ENCODE data around the gene UGT1A8.

DNA sequence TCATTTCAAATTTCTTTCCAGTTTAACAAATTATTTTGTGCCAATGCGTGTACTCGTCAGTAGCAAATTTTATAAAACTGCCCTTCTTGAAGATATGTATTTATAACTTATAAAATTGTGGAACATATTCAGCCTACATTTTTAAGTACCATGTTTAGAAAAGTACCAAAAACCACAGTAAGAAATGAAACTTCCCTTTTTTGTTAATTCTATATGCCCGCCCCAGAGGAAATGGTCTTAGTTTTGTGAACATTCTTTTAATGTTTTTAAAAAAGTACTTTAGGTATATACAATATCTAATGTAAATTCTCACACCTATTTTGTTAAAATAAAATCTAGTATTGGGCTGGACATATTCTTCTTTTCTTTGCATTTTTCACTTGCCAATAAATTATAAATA lies 55.5 kb downstream of the UGT1A8 start:
- TF ChIP-seq CTCF (IDR thresholded peaks at IDR 0.05) (no peak), POLR2A (IDR thresholded peaks at IDR 0.05) (no peak), POLR2AphosphoS5 (IDR thresholded peaks at IDR 0.05) (no peak), EP300 (IDR thresholded peaks at IDR 0.05) (no peak)

All from sigmoid colon (tissue), 4 donors.